Measurements from ENCODE around the gene LRRTM1. TPM values are rescaled to one million over a fixed set of nuclear protein-coding genes. Genes with fewer than 3 reads are reported as not detected.

Gene LRRTM1
- total and polyA plus RNA-seq, 2 donors (not counting 3 experiments of a cell fraction or from before 2014, with no cell fraction given) = not detected

- H2AFZ ChIP-seq (ENCODE audit: low read depth, low read length) = no peak overlapping the region
- H3K4me1 ChIP-seq (ENCODE audit: control insufficient read depth, extremely low read depth, insufficient read depth, low read length) = no peaks in the 10 kb centered on the region
- intact Hi-C loops (cut with micrococcal nuclease) (no loop called here), dilution Hi-C loops (cut with MboI; ENCODE audit: extremely low pct_ligation_motif_present, low sequenced_read_pairs) (no loop called here)
- DNase-seq (ENCODE audit: low read depth, low spot score) (no peak), FAIRE-seq (no peak)
- no peaks in the 10 kb centered on the region for H3K9me1 ChIP-seq (replicated peaks; ENCODE audit: control insufficient read depth, extremely low read depth, insufficient read depth, low read length)
- ChIA-PET POLR2A (no interaction called here), CTCF (no interaction called here)
- H3K27ac ChIP-seq (ENCODE audit: insufficient read depth, low read depth, low read length) = no peak overlapping the region
- peaks cover 3% of the 10 kb centered on the region for H3K9me3 ChIP-seq (replicated peaks; ENCODE audit: control insufficient read depth, insufficient read depth, low read length)
- no peaks in the 10 kb centered on the region for H3K79me2 ChIP-seq (ENCODE audit: control insufficient read depth, insufficient read depth, low read length)
- H3K4me2 ChIP-seq (ENCODE audit: insufficient read depth, low read length) = no peak overlapping the region
- no peak overlapping the region for H3K4me3 ChIP-seq (replicated peaks in 1 of 3; ENCODE audit: insufficient read depth in 1 of 3, low read depth in 1 of 3, low read length in 3 of 3)
- BruUV-seq (replicated peaks) = no TSS peak
- peaks cover 0 to 13% of the 10 kb centered on the region in 2 experiments for H3K27me3 ChIP-seq (ENCODE audit: control insufficient read depth in 2 of 2, insufficient read depth in 2 of 2, low read length in 2 of 2)
- TF ChIP-seq GATA2 (IDR thresholded peaks at IDR 0.05; ENCODE audit: insufficient read depth, insufficient read length, low read depth, low read length) = no peak
- no peak for TF ChIP-seq MYC (IDR thresholded peaks at IDR 0.05; ENCODE audit: low read depth, low read length)
- TF ChIP-seq EZH2 (IDR thresholded peaks at IDR 0.05; ENCODE audit: borderline replicate concordance, low read depth, low read length, severe bottlenecking) = no peak
- TF ChIP-seq FOS (IDR thresholded peaks at IDR 0.05; ENCODE audit: borderline replicate concordance, insufficient read depth, low read length) = no peak
- TF ChIP-seq POLR2A (IDR thresholded peaks at IDR 0.05; ENCODE audit: low read depth, low read length) = no peak
- TF ChIP-seq CTCF (IDR thresholded peaks at IDR 0.05; ENCODE audit: extremely low read depth in 1 of 2, insufficient read depth in 1 of 2, low read depth in 1 of 2, low read length in 2 of 2) = no peak
- TF ChIP-seq JUN (IDR thresholded peaks at IDR 0.05; ENCODE audit: borderline replicate concordance, insufficient read depth, insufficient read length, low read depth) = no peak
- no peak for TF ChIP-seq POLR2AphosphoS5 (IDR thresholded peaks at IDR 0.05; ENCODE audit: insufficient read depth, low read depth, low read length)
- no peak for TF ChIP-seq MAX (IDR thresholded peaks at IDR 0.05; ENCODE audit: insufficient read depth, insufficient read length)
- no peak overlapping the region for H3K9ac ChIP-seq (replicated peaks; ENCODE audit: extremely low read depth, insufficient read depth, low read length)
- H3K36me3 ChIP-seq (ENCODE audit: control insufficient read depth in 2 of 2, extremely low read depth in 1 of 2, insufficient read depth in 2 of 2, low read length in 2 of 2) = no peaks in the 10 kb centered on the region
- H4K20me1 ChIP-seq (replicated peaks; ENCODE audit: control insufficient read depth, extremely low read depth, insufficient read depth, low read length) = no peaks in the 10 kb centered on the region
Measured at GRCh38 chr2:80302001-80302313, 2.6 kb downstream of the LRRTM1 start.
